Epithelial cell of esophagus (primary cell): Measurements from ENCODE around the gene BRAT1.

ENCODE experiments used
- DNase-seq: peaks from one replicate; pipeline ENCODE4 v3.0.0; 2010; ENCODE audit warnings: low read depth
- H3K4me3 ChIP-seq: 2 replicates; pipeline ENCODE4 v1.5.1; 2011; ENCODE audit warnings: mild to moderate bottlenecking, low read length, control low read depth
- CTCF ChIP-seq: IDR thresholded peaks from 2 replicates; pipeline ENCODE4 v1.5.1; 2011; ENCODE audit warnings: low read depth, mild to moderate bottlenecking, low read length, control low read depth, inconsistent platforms; ENCODE audit not compliant: insufficient read depth; ENCODE audit errors: missing control alignments

BRAT1 gene

GRCh38 chr7:2499181-2499580, 56.1 kb downstream of the BRAT1 start:
- no peak overlapping the region for H3K4me3 ChIP-seq
- DNase-seq: no peak
- TF ChIP-seq CTCF: no peak

GRCh38 chr7:2498708-2499107, 56.6 kb downstream of the BRAT1 start:
- no peak for DNase-seq
- no peak for TF ChIP-seq CTCF
- no peak overlapping the region for H3K4me3 ChIP-seq

GRCh38 chr7:2497500-2498336, 57.6 kb downstream of the BRAT1 start:
- DNase-seq: no peak
- H3K4me3 ChIP-seq: no peak overlapping the region
- no peak for TF ChIP-seq CTCF

- no peak overlapping the region for H3K4me3 ChIP-seq
- DNase-seq: no peak
- TF ChIP-seq CTCF: no peak
These were observed 58.3 kb downstream of the BRAT1 start for GRCh38 chr7:2497065-2497464.

GRCh38 chr7:2496375-2496774, 58.9 kb downstream of the BRAT1 start:
- H3K4me3 ChIP-seq: no peak overlapping the region
- DNase-seq: no peak
- no peak for TF ChIP-seq CTCF

- H3K4me3 ChIP-seq: no peak overlapping the region
- TF ChIP-seq CTCF: no peak
- DNase-seq: no peak
These were observed 59.7 kb downstream of the BRAT1 start for GRCh38 chr7:2495418-2496299.
